IMR-90 (cell line): Measurements from ENCODE around the gene PTMS. TPM values are rescaled to one million over a fixed set of nuclear protein-coding genes. Genes with fewer than 3 reads are reported as not detected.

Experiments
- ATAC-seq: fragments of 200-7000 bp; cut with Tn5 transposase; 2 replicates; pipeline ENCODE4 v1.9.1; 2020; ENCODE audit warnings: low read depth, mild to moderate bottlenecking, moderate library complexity
- BruUV-seq: library from RNA; stranded (reverse); fragments of 400-500 nt; replicated peaks from 2 replicates; lab custom pipeline; 2021; lab: Mats Ljungman, UMichigan
- CTCF ChIA-PET: fragments of 300-600 bp; formaldehyde crosslinking; extraction: SDS; loops from one replicate; lab custom pipeline; 2021; ENCODE audit warnings: antibody characterized with exemption; lab: Yijun Ruan, JAX
- POLR2A ChIA-PET: fragments of 300-600 bp; sonication (Branson Sonifier 250); formaldehyde crosslinking; loops from one replicate; lab custom pipeline; 2022; ENCODE audit warnings: antibody characterized with exemption; ENCODE audit not compliant: unreplicated experiment; lab: Charles Lee
- DNase-seq: peaks from one replicate; pipeline ENCODE4 v3.0.0; 2013
- H2AFZ ChIP-seq: replicated peaks from 2 replicates; pipeline ENCODE3; 2013; ENCODE audit warnings: low read length, mild to moderate bottlenecking; ENCODE audit not compliant: poor library complexity
- H2AK5ac ChIP-seq: 2 replicates; pipeline ENCODE4 v1.6.1; 2013; ENCODE audit warnings: low read depth, low read length, inconsistent platforms
- H2AK9ac ChIP-seq: replicated peaks from 2 replicates; pipeline ENCODE3; 2013; ENCODE audit warnings: mild to moderate bottlenecking, low read depth, low read length, moderate library complexity; ENCODE audit not compliant: poor library complexity
- H2BK120ac ChIP-seq: 2 replicates; pipeline ENCODE4 v1.6.1; 2013; ENCODE audit warnings: low read depth, low read length, inconsistent platforms
- H2BK15ac ChIP-seq: 3 replicates; pipeline ENCODE4 v1.6.1; 2013; ENCODE audit warnings: low read depth, low read length, inconsistent platforms
- H2BK20ac ChIP-seq: 2 replicates; pipeline ENCODE4 v1.6.1; 2013; ENCODE audit warnings: low read depth, mild to moderate bottlenecking, inconsistent platforms, low read length, moderate library complexity
- H2BK5ac ChIP-seq: 2 replicates; pipeline ENCODE4 v1.6.1; 2013; ENCODE audit warnings: mild to moderate bottlenecking, low read depth, low read length, inconsistent platforms; ENCODE audit not compliant: poor library complexity, severe bottlenecking
- H3K14ac ChIP-seq: replicated peaks from 2 replicates; pipeline ENCODE4 v1.6.1; 2013; ENCODE audit warnings: low read depth, low read length, inconsistent platforms
- H3K18ac ChIP-seq: 2 replicates; pipeline ENCODE4 v1.6.1; 2013; ENCODE audit warnings: low read depth, low read length, control low read depth
- H3K23ac ChIP-seq: 2 replicates; pipeline ENCODE4 v1.6.1; 2013; ENCODE audit warnings: low read depth, low read length, inconsistent platforms
- H3K27ac ChIP-seq: 2 replicates; pipeline ENCODE4 v1.5.1; 2013; ENCODE audit warnings: mild to moderate bottlenecking, control low read depth, low read length; ENCODE audit not compliant: insufficient read depth
- H3K27me3 ChIP-seq: 2 replicates; pipeline ENCODE4 v1.6.1; 2013; ENCODE audit warnings: low read length; ENCODE audit not compliant: control insufficient read depth, insufficient read depth
- H3K36me3 ChIP-seq: 2 replicates; pipeline ENCODE4 v1.6.1; 2013; ENCODE audit warnings: low read length, mixed read lengths; ENCODE audit not compliant: control insufficient read depth, insufficient read depth
- H3K4ac ChIP-seq: 2 replicates; pipeline ENCODE4 v1.6.1; 2013; ENCODE audit warnings: low read depth, low read length, inconsistent platforms
- H3K4me1 ChIP-seq: 2 replicates; pipeline ENCODE4 v1.6.1; 2013; ENCODE audit warnings: low read length, mixed read lengths; ENCODE audit not compliant: control insufficient read depth, insufficient read depth
- H3K4me2 ChIP-seq: 2 replicates; pipeline ENCODE4 v1.6.1; 2013; ENCODE audit warnings: low read depth, mild to moderate bottlenecking, control low read depth, low read length, moderate library complexity
- H3K4me3 ChIP-seq: 2 replicates; pipeline ENCODE4 v1.5.1; 2013; ENCODE audit warnings: low read depth, mild to moderate bottlenecking, control low read depth, low read length, moderate library complexity; ENCODE audit not compliant: insufficient read depth
- H3K56ac ChIP-seq: 2 replicates; pipeline ENCODE4 v1.6.1; 2013; ENCODE audit warnings: low read length, inconsistent platforms; ENCODE audit not compliant: insufficient read depth; ENCODE audit errors: extremely low read depth
- H3K79me1 ChIP-seq, 2 experiments: 2 replicates each; pipeline ENCODE4 v1.6.1; 2013; ENCODE audit warnings: low read length in 2 of 2, inconsistent platforms in 1 of 2, low read depth in 1 of 2
- H3K9ac ChIP-seq: 2 replicates; pipeline ENCODE4 v1.6.1; 2013; ENCODE audit warnings: low read depth, low read length, control low read depth
- H3K9me1 ChIP-seq: 2 replicates; pipeline ENCODE4 v1.6.1; 2013; ENCODE audit warnings: low read length, inconsistent platforms; ENCODE audit not compliant: insufficient read depth
- H3K9me3 ChIP-seq: 2 replicates; pipeline ENCODE4 v1.6.1; 2013; ENCODE audit warnings: low read length; ENCODE audit not compliant: control insufficient read depth, insufficient read depth
- H4K20me1 ChIP-seq: 2 replicates; pipeline ENCODE4 v1.6.1; 2013; ENCODE audit warnings: low read length, inconsistent platforms; ENCODE audit not compliant: insufficient read depth
- H4K5ac ChIP-seq: 2 replicates; pipeline ENCODE4 v1.6.1; 2013; ENCODE audit warnings: mild to moderate bottlenecking, low read depth, low read length, control low read depth
- H4K8ac ChIP-seq, 2 experiments: 2 replicates each; pipeline ENCODE4 v1.6.1; 2013; ENCODE audit warnings: low read depth in 2 of 2, low read length in 2 of 2, control low read depth in 1 of 2, inconsistent platforms in 1 of 2
- H4K91ac ChIP-seq: 2 replicates; pipeline ENCODE4 v1.6.1; 2013; ENCODE audit warnings: low read depth, low read length, inconsistent platforms; ENCODE audit not compliant: insufficient read depth
- CHD1 ChIP-seq: IDR thresholded peaks from 2 replicates; pipeline ENCODE4 v1.6.1; 2012; ENCODE audit warnings: low read depth, low read length, improper control_type of control experiment
- RFX5 ChIP-seq: IDR thresholded peaks from 2 replicates; pipeline ENCODE4 v1.8.0; 2012; ENCODE audit warnings: low read depth, mild to moderate bottlenecking, low read length, moderate library complexity
- WGBS, 2 experiments: methylation state at CpG; one replicate each; pipeline versions ENCODE4 v1.1.5 to v1.1.7; 2013; ENCODE audit warnings: missing lambda C conversion rate in 2 of 2; ENCODE audit not compliant: insufficient read length in 1 of 2; ENCODE audit errors: extremely low coverage in 2 of 2; 5-methylcytosine and 5-hydroxymethylcytosine counted together
- dilution Hi-C: fragments of 300-500 bp; cut with HindIII; formaldehyde crosslinking; loops from one replicate; pipeline ENCODE4 v1.14.3; 2018; ENCODE audit warnings: low sequenced_read_pairs; ENCODE audit not compliant: unreplicated experiment
- in situ Hi-C: fragments of 300-500 bp; cut with MboI; formaldehyde crosslinking; loops from 3 replicates; pipeline ENCODE4 v1.14.3; 2019; ENCODE audit warnings: low sequenced_read_pairs, inconsistent platforms, mixed read lengths
- intact Hi-C: fragments of 100-400 bp; cut with micrococcal nuclease; formaldehyde crosslinking; loops from 2 replicates; pipeline ENCODE4 v1.10.0; 2022
- polyA plus RNA-seq, 3 experiments: library from polyadenylated mRNA; depleted of rRNA; stranded (reverse); fragments of >200 nt; gene quantifications; 2 replicates each; pipeline ENCODE4 v1.2.3, GENCODE V29; 2012; ENCODE audit warnings: low replicate concordance in 1 of 3
- total RNA-seq: library from RNA; depleted of rRNA; stranded (reverse); fragments of >200 nt; gene quantifications from 2 replicates; pipeline ENCODE4 v1.2.3, GENCODE V29; 2012

The PTMS gene
- total and polyA plus RNA-seq, 2 of the 4 experiments (the other 2 are of a cell fraction): 17.2 to 275 TPM

GRCh38 chr12:6754411-6754810 lies 11.8 kb upstream of the PTMS start:
- no peak overlapping the region for H3K18ac ChIP-seq
- H3K4me2 ChIP-seq: no peak overlapping the region
- no peak overlapping the region for H2AK9ac ChIP-seq
- ChIA-PET POLR2A (interaction anchor here (1.6 to 3.2 kb wide), 2 partner anchors 12 to 15 kb away, joined by 3 to 21 read pairs; partner anchors contain the start of gene PTMS), CTCF (interaction anchor here (0.7 to 3.9 kb wide), 6 partner anchors 9 to 99 kb away, joined by 3 to 27 read pairs (median 8); partner anchors contain the start of gene PTMS)
- ATAC-seq (no peak), DNase-seq (no peak)
- peaks cover 7% of the 10 kb centered on the region for H3K4me1 ChIP-seq
- H3K27me3 ChIP-seq: no peaks in the 10 kb centered on the region
- no peak overlapping the region for H4K5ac ChIP-seq
- no peak overlapping the region for H3K4ac ChIP-seq
- TF ChIP-seq RFX5 (no peak), CHD1 (no peak)
- BruUV-seq: no TSS peak
- H3K56ac ChIP-seq: no peak overlapping the region
- H4K20me1 ChIP-seq: peaks cover 13% of the 10 kb centered on the region
- H4K8ac ChIP-seq: no peak overlapping the region
- dilution Hi-C loops: no loop called here
- H2BK5ac ChIP-seq: no peak overlapping the region
- H3K23ac ChIP-seq: no peak overlapping the region
- H3K79me1 ChIP-seq: peaks cover 17 to 32% of the 10 kb centered on the region in 2 experiments
- H3K9me1 ChIP-seq: peaks cover 7% of the 10 kb centered on the region
- no peak overlapping the region for H3K9ac ChIP-seq
- H4K91ac ChIP-seq: no peak overlapping the region
- peaks cover 20% of the 10 kb centered on the region for H3K36me3 ChIP-seq
- no peak overlapping the region for H3K14ac ChIP-seq
- H2BK120ac ChIP-seq: no peak overlapping the region
- 100% methylated on average over 1 of the region's 2 CpGs; no CpG with 5 or more reads in 1 of the 2 experiments for WGBS, 2 experiments
- no peak overlapping the region for H3K4me3 ChIP-seq
- H2BK20ac ChIP-seq: no peak overlapping the region
- H3K9me3 ChIP-seq: no peaks in the 10 kb centered on the region
- H2AFZ ChIP-seq: no peak overlapping the region
- H3K27ac ChIP-seq: no peak overlapping the region
- H2BK15ac ChIP-seq: no peak overlapping the region
- H2AK5ac ChIP-seq: no peak overlapping the region
- intact Hi-C loops: no loop called here
- in situ Hi-C loops: loop anchor here (5.0 kb wide), 1 partner anchor 73 kb away; the partner anchor contains the start of gene P3H3
